Activated naive CD4-positive, alpha-beta T cell treated with anti-CD3 and anti-CD28 coated beads, Interleukin-2, amount 50 U/mL, for 24 hours (primary cell): ENCODE results near the gene RPL31.

Source experiments
- H3K27ac Mint-ChIP-seq: one replicate; pipeline ENCODE4 v1.8.0; 2021; ENCODE audit warnings: mild to moderate bottlenecking, mixed read lengths
- H3K27me3 Mint-ChIP-seq: one replicate; pipeline ENCODE4 v1.8.0; 2021; ENCODE audit warnings: mixed read lengths
- H3K36me3 Mint-ChIP-seq: one replicate; pipeline ENCODE4 v1.8.0; 2021; ENCODE audit warnings: mixed read lengths
- H3K4me1 Mint-ChIP-seq: one replicate; pipeline ENCODE4 v1.8.0; 2021; ENCODE audit warnings: mixed read lengths
- H3K4me3 Mint-ChIP-seq: one replicate; pipeline ENCODE4 v1.8.0; 2021; ENCODE audit warnings: mild to moderate bottlenecking, mixed read lengths
- H3K9me3 Mint-ChIP-seq: one replicate; pipeline ENCODE4 v1.8.0; 2021; ENCODE audit warnings: mixed read lengths

The RPL31 gene

DNA sequence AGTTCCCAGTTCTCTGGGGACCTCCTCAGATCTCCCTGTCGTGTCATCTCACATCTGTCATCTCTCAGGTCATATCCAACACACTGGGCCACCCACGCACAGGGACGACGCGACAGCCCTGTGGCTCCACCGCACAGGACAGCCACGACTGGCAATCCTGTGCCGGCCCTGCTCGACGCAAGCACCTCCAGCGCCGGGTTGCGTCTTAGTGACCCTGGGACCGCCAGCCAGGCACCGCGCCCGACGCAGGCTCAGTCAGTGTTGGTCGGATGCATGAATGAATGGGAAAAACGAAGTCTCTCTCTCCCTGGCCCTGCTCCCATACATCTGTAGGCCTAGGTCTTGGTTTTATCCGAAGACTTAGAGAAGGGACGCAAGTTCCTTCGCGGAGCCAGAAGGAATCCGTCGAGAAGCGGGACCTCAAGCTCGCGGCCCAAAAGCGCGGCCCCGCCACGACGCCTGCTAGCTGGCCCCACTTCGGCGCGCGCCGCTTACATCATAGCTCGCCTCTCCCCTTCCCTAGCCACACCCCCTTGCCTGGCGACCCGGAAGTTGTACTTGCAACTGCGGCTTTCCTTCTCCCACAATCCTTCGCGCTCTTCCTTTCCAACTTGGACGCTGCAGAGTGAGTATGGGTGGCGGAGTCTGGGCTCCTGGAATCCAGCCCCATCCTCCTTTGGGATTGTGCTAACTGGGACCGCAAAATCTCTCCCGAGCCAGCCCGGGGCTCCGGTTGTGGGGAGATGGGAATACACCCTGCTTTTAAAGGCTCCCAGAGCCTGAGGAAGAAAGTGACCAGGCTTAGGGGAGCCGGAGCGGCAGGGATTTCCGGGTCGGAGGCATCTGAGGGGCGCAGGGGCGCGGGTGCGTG is at the start of gene RPL31:
Gene RPL31, plus strand, starts transcription at position 599 of the 871 bp plus-strand sequence. CDS start 413 bp downstream, outside the sequence.
- peaks cover 45% of the 10 kb centered on the region for H3K4me1 Mint-ChIP-seq
- peaks cover 35% of the 10 kb centered on the region for H3K36me3 Mint-ChIP-seq
- peak within 1 kb of the TSS; percentile 97 for H3K4me3 Mint-ChIP-seq
- H3K9me3 Mint-ChIP-seq: no peaks in the 10 kb centered on the region
- no peaks in the 10 kb centered on the region for H3K27me3 Mint-ChIP-seq
- H3K27ac Mint-ChIP-seq: peak within 1 kb of the TSS; percentile 98

DNA sequence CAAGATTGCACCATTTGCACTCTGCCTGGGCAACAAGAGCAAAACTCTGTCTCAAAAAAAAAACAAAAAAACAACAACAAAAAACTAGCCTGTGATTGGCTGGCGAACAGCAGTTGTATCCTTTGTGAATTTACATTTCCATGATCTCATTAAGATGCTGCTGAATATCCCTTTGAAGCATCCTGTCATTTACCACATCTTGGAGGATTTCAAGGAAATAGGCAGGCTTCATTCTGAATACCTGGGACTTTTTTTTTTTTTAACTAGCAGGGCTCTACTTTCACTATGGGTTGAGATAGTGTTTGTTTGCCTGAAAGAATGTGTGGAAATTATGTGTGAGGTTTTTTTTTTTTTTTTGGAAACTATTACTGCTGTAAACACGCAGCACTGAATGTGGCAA is 49.6 kb upstream of the RPL31 start:
- Mint-ChIP-seq H3K4me3 (no peak overlapping the region), H3K36me3 (peaks cover 10% of the 10 kb centered on the region), H3K4me1 (peaks cover 11% of the 10 kb centered on the region), H3K27me3 (no peaks in the 10 kb centered on the region), H3K9me3 (no peaks in the 10 kb centered on the region), H3K27ac (no peak overlapping the region)

DNA sequence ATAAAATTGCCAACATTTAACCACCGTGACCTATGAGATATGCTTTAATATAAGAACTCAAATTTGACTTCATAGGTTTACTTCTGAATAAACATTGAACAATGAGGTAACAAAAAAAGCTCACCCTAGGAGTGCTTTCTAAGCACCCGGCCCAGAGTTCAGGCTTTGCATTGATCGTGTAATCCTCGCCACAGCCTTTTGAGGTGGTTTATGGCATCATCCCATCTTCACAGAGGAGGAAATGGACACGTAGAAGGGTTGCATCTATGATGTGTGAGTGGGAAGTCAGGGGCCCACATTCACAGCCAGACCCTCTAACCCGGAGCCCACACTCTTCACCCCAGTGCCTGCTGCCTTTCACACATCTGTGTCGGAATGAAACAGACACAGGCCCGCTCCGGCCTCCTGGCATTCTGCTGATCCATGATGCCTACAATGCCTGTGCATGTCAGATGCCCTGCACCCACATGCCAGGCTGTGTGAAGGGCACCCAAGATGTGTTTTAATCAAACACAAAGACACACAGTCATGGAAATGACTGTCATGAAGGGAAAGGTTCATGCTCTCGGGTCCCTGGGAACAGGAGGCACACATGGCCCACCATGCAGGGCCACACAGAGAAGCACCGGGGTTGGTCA is 48.6 kb upstream of the RPL31 start:
- no peaks in the 10 kb centered on the region for H3K27me3 Mint-ChIP-seq
- no peaks in the 10 kb centered on the region for H3K9me3 Mint-ChIP-seq
- H3K27ac Mint-ChIP-seq: no peak overlapping the region
- H3K4me3 Mint-ChIP-seq: no peak overlapping the region
- peaks cover 10% of the 10 kb centered on the region for H3K36me3 Mint-ChIP-seq
- H3K4me1 Mint-ChIP-seq: peaks cover 11% of the 10 kb centered on the region

DNA sequence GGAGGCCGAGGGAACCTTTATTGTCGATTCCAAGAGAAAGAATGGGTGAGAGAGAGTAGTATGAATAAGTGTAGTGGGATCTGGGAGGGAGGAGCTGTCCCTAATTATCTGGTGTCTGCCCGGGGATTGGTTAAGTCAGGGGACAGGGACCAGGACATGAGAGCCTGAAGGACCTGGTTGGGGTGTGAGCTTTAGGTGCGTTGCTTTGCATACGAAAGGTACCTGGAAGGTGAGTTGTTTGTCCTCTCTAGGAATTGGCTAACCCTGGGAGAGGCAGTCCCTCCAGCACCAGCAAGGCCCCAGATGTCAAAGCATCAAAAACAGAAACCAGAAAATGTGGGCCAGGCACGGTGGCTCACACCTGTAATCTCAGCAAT is 48.1 kb upstream of the RPL31 start:
- H3K4me1 Mint-ChIP-seq: peaks cover 11% of the 10 kb centered on the region
- H3K36me3 Mint-ChIP-seq: peaks cover 7% of the 10 kb centered on the region
- no peak overlapping the region for H3K27ac Mint-ChIP-seq
- H3K27me3 Mint-ChIP-seq: no peaks in the 10 kb centered on the region
- H3K4me3 Mint-ChIP-seq: no peak overlapping the region
- H3K9me3 Mint-ChIP-seq: no peaks in the 10 kb centered on the region

DNA sequence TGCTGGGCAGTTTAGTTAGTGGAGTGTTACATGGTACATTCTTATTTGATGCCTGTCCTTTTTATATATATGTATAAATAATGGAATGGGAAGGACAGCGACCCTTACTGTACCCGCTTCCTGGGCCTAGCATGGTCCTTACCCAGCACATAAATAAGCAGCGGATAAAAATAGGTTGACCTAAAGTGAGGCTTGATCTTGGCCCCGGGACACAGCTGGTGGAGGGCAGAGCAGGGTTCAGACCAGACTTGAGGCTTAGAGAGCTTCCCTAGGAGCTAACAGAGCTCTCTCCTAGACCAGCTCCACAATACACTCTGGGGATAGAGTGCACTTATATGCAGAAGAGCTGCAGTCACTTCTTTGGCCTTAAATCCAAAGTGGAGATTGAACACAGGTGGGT is 46.9 kb upstream of the RPL31 start:
- Mint-ChIP-seq H3K27me3 (no peaks in the 10 kb centered on the region), H3K9me3 (no peaks in the 10 kb centered on the region), H3K36me3 (peaks cover 5% of the 10 kb centered on the region), H3K4me1 (peaks cover 11% of the 10 kb centered on the region), H3K4me3 (no peak overlapping the region), H3K27ac (no peak overlapping the region)

DNA sequence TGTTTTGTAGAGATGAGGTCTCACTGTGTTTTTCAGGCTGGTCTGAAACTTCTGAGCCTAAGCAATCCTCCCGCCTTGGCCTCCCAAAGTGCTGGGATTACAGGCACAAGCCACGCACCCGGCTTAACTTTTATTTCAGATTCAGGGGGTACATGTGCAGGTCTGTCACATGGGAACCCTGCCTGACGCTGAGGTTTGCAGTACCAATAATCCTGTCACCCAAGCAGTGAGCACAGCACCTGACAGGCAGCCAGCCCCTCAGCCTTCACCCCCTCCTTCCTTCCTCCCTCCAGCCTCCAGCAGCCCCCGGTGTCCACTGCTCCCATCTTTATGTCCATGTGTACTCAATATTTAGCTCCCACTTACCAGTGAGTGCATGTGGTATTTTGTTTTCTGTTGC is 46.0 kb upstream of the RPL31 start:
- Mint-ChIP-seq H3K4me1 (peaks cover 11% of the 10 kb centered on the region), H3K27me3 (no peaks in the 10 kb centered on the region), H3K4me3 (no peak overlapping the region), H3K36me3 (peaks cover 5% of the 10 kb centered on the region), H3K9me3 (no peaks in the 10 kb centered on the region), H3K27ac (no peak overlapping the region)

DNA sequence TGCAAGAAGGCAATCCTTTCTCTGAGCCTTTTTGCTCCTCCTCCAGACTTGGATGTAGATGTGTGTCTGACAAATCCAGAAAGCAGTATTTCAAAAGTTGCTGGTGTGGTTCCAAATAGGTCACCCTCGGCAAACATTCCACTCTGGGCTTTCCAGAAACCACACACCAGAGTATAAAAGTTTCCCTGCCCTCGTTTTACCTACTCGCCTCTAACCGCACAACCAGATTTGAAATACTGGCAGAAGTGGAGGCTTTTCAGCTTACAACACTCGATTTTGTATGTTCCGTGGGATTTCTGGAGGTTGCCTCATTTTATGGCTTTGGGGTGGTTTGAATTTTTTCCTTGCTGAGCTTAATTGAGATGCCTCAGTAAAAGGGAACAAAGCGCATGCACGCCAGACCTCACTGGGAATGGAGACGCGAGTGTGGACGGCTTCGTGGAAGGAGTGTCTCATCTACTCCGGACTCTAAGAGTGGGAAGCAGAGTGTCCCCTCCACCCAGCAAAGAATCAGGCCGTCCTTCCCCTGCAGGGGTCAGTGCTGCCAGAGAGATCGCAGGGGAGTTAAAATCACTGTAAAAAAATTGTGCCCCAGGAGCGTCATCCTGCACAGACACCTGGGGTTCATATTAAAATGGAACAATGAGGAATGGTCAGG is 44.0 kb upstream of the RPL31 start:
- Mint-ChIP-seq H3K36me3 (peaks cover 5% of the 10 kb centered on the region), H3K9me3 (no peaks in the 10 kb centered on the region), H3K4me3 (no peak overlapping the region), H3K27ac (no peak overlapping the region), H3K27me3 (no peaks in the 10 kb centered on the region), H3K4me1 (peaks cover 6% of the 10 kb centered on the region)

DNA sequence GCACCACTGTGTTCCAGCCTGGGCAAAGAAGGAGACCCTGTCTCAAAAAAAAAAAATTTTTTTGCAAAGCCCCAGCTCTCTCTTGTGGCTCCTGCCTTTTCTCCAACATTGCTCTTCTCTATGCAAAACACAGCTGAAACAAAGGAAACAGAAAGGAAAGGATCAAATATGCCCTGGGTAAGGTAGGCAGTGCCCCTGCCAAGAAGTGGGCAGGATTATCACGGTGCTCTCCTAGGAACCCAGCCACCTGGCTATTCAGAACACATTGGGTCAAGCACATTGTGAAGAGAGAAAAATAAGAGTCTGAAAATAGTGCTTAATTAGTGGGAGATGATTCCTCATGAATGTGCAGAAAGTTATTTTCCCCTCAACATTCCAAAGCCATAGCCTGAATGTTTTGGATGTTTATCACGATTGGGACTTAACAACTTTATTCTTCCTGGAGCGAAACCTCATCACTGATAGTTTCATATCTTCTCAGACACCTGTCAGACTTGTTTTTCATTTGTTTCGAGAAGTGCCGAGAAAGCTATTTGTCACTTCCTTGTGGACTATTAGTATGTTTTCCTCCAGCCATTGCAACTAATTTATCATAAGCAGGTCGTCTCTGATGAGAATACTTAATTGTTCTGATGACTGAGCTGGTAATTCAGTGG is 42.7 kb upstream of the RPL31 start:
- Mint-ChIP-seq H3K36me3 (peaks cover 5% of the 10 kb centered on the region), H3K27me3 (no peaks in the 10 kb centered on the region), H3K4me3 (no peak overlapping the region), H3K4me1 (peaks cover 8% of the 10 kb centered on the region), H3K9me3 (no peaks in the 10 kb centered on the region), H3K27ac (no peak overlapping the region)

DNA sequence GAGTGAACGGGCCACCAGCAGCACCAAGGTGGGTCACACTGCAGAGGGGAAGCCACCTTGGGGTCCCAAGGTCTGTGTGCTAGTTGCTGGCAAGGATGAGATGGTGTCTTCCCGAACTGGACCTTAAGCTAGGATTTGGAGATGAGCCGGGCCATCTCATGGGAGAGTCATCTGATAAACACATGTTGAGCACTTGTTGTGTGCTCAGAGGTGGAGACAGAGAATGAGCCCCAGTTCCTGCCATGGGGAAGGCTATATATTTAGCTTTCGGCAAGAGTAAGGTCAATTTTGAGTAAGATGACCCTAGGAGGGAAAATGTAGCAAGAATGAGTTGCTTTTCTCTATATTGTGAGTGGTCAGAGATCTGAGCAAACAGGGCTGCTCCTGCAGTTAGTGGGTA is 41.4 kb upstream of the RPL31 start:
- Mint-ChIP-seq H3K36me3 (peaks cover 5% of the 10 kb centered on the region), H3K9me3 (no peaks in the 10 kb centered on the region), H3K4me3 (no peak overlapping the region), H3K4me1 (peaks cover 11% of the 10 kb centered on the region), H3K27me3 (no peaks in the 10 kb centered on the region), H3K27ac (no peak overlapping the region)

DNA sequence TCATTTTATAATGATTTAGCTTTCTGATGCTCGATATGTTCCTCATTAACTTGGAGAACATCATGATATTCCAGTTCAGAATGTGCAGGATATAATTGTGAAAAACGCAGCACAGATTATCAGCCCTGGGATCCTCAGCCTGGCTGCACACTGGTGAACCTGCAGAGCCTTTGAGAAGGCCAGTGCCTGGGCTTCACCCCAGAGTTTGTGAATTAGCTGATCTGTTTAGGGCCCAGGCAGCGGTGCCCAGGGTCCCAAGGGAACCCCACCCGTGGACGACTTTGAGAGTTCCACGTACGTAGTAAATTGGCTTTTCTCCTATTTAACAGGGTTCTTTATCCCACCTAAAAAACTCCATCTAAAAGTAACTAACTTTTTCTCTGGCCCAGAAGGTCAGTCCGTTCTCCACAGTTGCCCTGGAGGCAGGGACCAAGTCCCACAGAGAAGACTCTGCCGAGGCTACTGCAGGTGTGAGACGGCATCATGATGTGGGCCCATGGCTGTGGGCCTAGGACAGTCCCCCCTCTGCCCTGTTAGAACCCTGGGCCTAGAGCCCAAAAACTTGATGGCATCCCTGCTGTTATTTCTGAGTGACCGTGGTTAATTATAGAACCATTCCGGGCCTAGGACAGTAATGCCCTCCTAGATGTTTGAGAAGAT is 39.6 kb upstream of the RPL31 start:
- no peaks in the 10 kb centered on the region for H3K27me3 Mint-ChIP-seq
- no peak overlapping the region for H3K27ac Mint-ChIP-seq
- no peak overlapping the region for H3K4me3 Mint-ChIP-seq
- peaks cover 11% of the 10 kb centered on the region for H3K4me1 Mint-ChIP-seq
- H3K36me3 Mint-ChIP-seq: no peaks in the 10 kb centered on the region
- no peaks in the 10 kb centered on the region for H3K9me3 Mint-ChIP-seq

DNA sequence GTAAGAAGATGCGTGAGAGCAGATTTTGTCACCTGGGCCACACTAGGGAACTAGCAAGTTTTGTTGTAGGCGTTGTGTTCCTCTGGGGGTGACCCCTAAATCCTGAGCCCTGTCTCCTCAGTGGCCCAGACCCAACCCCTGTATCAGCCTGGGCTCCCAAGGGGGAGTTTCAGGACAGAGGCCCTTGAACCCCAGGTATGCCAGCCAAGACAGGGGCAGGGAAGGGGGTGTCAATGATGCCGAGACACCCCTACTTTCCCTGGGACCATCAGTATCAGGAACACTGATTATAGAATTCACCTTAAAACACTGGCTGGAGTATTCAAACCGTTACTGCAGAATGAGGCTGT is 39.1 kb upstream of the RPL31 start:
- no peaks in the 10 kb centered on the region for H3K9me3 Mint-ChIP-seq
- H3K36me3 Mint-ChIP-seq: no peaks in the 10 kb centered on the region
- no peak overlapping the region for H3K27ac Mint-ChIP-seq
- no peak overlapping the region for H3K4me3 Mint-ChIP-seq
- peaks cover 11% of the 10 kb centered on the region for H3K4me1 Mint-ChIP-seq
- no peaks in the 10 kb centered on the region for H3K27me3 Mint-ChIP-seq

DNA sequence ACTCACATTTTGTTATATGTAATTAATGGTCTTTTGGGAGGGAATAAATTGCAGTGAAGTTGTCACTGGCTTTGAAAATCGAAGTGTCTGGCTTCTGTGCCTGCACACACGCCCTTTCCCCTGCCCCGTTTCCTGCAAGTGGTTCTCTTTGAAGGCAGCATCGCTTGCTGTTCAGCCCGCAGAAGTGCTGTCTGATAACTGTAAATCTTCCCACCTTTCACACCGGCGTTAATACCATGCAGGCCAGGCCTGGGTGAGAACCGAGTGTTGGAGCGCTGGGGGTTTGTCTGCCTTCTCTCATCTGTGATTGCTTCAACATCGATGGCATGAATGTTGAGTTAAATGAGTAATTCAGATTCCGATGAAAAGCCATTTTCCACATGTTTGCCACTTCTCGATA is 37.9 kb upstream of the RPL31 start:
- Mint-ChIP-seq H3K27ac (no peak overlapping the region), H3K9me3 (no peaks in the 10 kb centered on the region), H3K4me3 (no peak overlapping the region), H3K4me1 (peaks cover 11% of the 10 kb centered on the region), H3K36me3 (no peaks in the 10 kb centered on the region), H3K27me3 (no peaks in the 10 kb centered on the region)

DNA sequence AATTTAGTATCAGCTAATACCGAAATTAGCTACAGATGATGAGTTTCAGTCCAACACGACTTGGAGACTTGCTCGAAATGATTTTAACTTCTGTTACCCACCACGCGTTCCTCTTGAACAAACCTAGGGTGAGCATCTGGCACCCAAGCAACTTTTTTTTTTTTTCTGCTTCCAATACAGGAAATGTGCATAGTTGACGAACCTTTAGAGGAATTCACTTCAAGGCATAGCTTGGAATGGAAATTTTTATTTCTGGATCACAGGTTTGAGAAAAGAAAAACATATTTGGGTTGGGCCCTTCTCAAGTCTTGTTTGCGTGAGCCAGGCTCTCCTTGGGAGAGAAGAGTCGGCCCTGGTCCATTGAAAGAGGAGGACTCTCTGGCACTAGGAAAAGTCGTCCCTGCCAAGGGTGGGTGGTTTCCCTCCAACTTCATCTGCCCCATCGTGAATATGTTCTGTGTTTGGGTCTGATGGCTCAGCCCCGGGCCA is 37.4 kb upstream of the RPL31 start:
- Mint-ChIP-seq H3K27ac (no peak overlapping the region), H3K4me3 (no peak overlapping the region), H3K4me1 (peaks cover 11% of the 10 kb centered on the region), H3K27me3 (no peaks in the 10 kb centered on the region), H3K9me3 (no peaks in the 10 kb centered on the region), H3K36me3 (no peaks in the 10 kb centered on the region)

DNA sequence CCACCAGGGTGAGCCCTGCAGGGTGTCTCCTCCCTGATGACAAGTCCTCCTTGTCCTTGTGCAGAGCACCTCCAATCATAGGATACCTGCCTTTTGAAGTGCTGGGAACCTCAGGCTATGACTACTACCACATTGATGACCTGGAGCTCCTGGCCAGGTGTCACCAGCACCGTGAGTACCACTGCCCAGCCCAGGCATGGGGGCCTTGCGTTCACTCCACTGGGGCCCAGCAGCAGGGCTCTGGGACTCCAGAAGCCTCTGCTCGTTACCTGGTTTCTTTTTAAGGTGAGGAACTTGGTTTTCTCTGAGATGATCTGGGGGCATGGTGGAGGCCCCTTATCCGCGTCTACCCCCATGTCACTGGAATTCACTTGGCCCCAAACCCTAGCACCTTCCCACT is 36.5 kb upstream of the RPL31 start:
- Mint-ChIP-seq H3K4me3 (no peak overlapping the region), H3K9me3 (no peaks in the 10 kb centered on the region), H3K36me3 (no peaks in the 10 kb centered on the region), H3K4me1 (peaks cover 11% of the 10 kb centered on the region), H3K27me3 (no peaks in the 10 kb centered on the region), H3K27ac (no peak overlapping the region)

DNA sequence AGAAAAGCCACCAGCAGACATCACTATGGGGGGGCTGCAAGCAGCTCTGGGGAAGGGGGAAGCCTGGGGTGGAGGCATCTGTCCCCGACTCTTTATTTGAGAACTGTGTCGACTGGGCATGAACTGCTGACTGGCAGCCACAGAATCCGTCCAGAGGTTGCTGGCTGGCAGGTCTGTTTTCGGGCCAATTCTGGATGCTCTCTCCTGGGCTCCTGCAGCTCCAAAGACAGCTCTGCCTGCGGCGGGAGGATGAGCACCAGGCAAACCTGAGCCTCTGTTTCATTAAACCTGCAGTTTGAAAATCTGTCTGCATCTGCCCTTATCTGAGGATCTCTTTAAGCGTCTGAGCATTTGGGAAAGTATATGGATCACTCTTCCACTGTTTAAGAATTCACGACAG is 34.4 kb upstream of the RPL31 start:
- H3K27me3 Mint-ChIP-seq: no peaks in the 10 kb centered on the region
- H3K4me3 Mint-ChIP-seq: no peak overlapping the region
- H3K27ac Mint-ChIP-seq: no peak overlapping the region
- H3K4me1 Mint-ChIP-seq: peaks cover 11% of the 10 kb centered on the region
- H3K36me3 Mint-ChIP-seq: peaks cover 2% of the 10 kb centered on the region
- no peaks in the 10 kb centered on the region for H3K9me3 Mint-ChIP-seq
